Gastroesophageal sphincter (tissue), 4 donors: ENCODE results near the gene ZNF200. TPM values are rescaled to one million over a fixed set of nuclear protein-coding genes. Genes with fewer than 3 reads are reported as not detected.

Experiments
- ATAC-seq: fragments of 150-250 bp; one replicate; pipeline ENCODE4 v1.9.1; 2016; ENCODE audit warnings: mild to moderate bottlenecking, moderate library complexity
- H3K27ac ChIP-seq, 4 donors: fragments of 200-600 bp; sonication (generic) in 3 of 4; 1 replicate in 3 of 4; 2 replicates in 1 of 4; pipeline ENCODE4 v1.5.1; 2016 to 2019
- H3K27me3 ChIP-seq: fragments of 200-600 bp; sonication (generic); one replicate; pipeline ENCODE4 v1.5.1; 2019
- H3K36me3 ChIP-seq, 2 donors: fragments of 200-600 bp; sonication (generic); one replicate each; pipeline ENCODE4 v1.5.1; 2019; ENCODE audit warnings: control low read depth in 1 of 2
- H3K4me1 ChIP-seq, 3 donors: fragments of 200-600 bp; sonication (generic); 1 replicate in 2 of 3; 2 replicates in 1 of 3; pipeline ENCODE4 v1.5.1; 2016 to 2019; ENCODE audit warnings: control low read depth in 2 of 3
- H3K4me3 ChIP-seq, 2 donors: fragments of 200-600 bp; sonication (generic); one replicate each; pipeline ENCODE4 v1.5.1; 2019; ENCODE audit warnings: mild to moderate bottlenecking in 1 of 2, moderate library complexity in 1 of 2
- H3K9me3 ChIP-seq, 3 donors: fragments of 200-600 bp; sonication (generic); one replicate each; pipeline ENCODE4 v1.5.1; 2017 to 2019; ENCODE audit warnings: control low read depth in 2 of 3
- EP300 ChIP-seq: sonication (generic); formaldehyde crosslinking; IDR thresholded peaks from one replicate; pipeline ENCODE4 v1.6.1; 2017; ENCODE audit warnings: antibody characterized with exemption, mild to moderate bottlenecking
- POLR2A ChIP-seq, 2 donors: fragments of 450-650 bp; IDR thresholded peaks; one replicate each; pipeline ENCODE4 v1.6.1; 2017; ENCODE audit warnings: antibody characterized with exemption in 2 of 2, mild to moderate bottlenecking in 2 of 2, moderate library complexity in 1 of 2
- POLR2AphosphoS5 ChIP-seq: sonication (generic); formaldehyde crosslinking; IDR thresholded peaks from one replicate; pipeline ENCODE4 v1.6.1; 2017; ENCODE audit warnings: antibody characterized with exemption
- WGBS, 2 donors: methylation state at CpG; one replicate each; pipeline ENCODE4 v1.1.5; 2018; ENCODE audit warnings: low coverage in 1 of 2; 5-methylcytosine and 5-hydroxymethylcytosine counted together
- total RNA-seq, 4 donors: library from RNA; depleted of rRNA; stranded (reverse); fragments of >200 nt; gene quantifications; one replicate each; pipeline ENCODE4 v1.1.0, GENCODE V29; 2016
- TF ChIP-seq, protein P1 (sequence below), 4 experiments: fragments of 200-600 bp in 2 of 4; fragments of 450-650 bp in 2 of 4; sonication (generic) in 1 of 4; IDR thresholded peaks; one replicate each; pipeline ENCODE4 v1.5.1; 2017 to 2019; ENCODE audit warnings: antibody characterized with exemption in 4 of 4, mild to moderate bottlenecking in 2 of 4, moderate library complexity in 2 of 4

Gene ZNF200
- total RNA-seq, 4 donors from 2014 or later: 5.2 to 11.8 (median 8.0) TPM

DNA sequence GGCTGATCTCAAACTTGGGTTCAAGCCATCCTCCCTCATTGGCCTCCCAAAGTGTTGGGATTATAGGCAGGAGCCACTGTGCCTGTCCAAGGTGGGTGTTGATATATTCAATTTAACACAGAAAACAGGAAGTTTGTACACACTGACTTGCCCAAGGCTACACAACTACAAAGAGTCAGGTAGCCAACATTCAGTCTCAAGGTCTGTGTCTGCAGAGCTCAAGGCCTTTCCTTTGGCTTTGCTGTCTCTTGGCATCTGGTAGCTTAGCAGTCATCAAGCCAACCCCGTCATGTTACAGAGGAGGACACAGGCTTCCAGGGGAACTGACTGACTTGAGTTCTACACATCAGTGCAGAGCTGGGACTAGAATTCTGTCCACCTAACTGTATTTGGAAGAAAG lies 33.3 kb upstream of the ZNF200 start:
- peaks cover 0 to 24% (median 0%) of the 10 kb centered on the region in 3 donors for H3K9me3 ChIP-seq
- ATAC-seq: no peak
- no peaks in the 10 kb centered on the region for H3K27me3 ChIP-seq
- H3K4me3 ChIP-seq: no peak overlapping the region
- H3K27ac ChIP-seq: no peak overlapping the region
- H3K36me3 ChIP-seq: peaks cover 0 to 41% of the 10 kb centered on the region in 2 donors
- H3K4me1 ChIP-seq: peaks cover 0 to 22% (median 0%) of the 10 kb centered on the region in 3 donors
- TF ChIP-seq POLR2A (IDR thresholded peaks at IDR 0.05) (no peak), EP300 (no peak), POLR2AphosphoS5 (no peak)
- TF ChIP-seq, protein P1, sequence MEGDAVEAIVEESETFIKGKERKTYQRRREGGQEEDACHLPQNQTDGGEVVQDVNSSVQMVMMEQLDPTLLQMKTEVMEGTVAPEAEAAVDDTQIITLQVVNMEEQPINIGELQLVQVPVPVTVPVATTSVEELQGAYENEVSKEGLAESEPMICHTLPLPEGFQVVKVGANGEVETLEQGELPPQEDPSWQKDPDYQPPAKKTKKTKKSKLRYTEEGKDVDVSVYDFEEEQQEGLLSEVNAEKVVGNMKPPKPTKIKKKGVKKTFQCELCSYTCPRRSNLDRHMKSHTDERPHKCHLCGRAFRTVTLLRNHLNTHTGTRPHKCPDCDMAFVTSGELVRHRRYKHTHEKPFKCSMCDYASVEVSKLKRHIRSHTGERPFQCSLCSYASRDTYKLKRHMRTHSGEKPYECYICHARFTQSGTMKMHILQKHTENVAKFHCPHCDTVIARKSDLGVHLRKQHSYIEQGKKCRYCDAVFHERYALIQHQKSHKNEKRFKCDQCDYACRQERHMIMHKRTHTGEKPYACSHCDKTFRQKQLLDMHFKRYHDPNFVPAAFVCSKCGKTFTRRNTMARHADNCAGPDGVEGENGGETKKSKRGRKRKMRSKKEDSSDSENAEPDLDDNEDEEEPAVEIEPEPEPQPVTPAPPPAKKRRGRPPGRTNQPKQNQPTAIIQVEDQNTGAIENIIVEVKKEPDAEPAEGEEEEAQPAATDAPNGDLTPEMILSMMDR (IDR thresholded peaks at IDR 0.05): no peak
- 70% methylated on average over 1 of the region's 1 CpG; no CpG with 5 or more reads in 1 of the 2 donors for WGBS, 2 donors

DNA sequence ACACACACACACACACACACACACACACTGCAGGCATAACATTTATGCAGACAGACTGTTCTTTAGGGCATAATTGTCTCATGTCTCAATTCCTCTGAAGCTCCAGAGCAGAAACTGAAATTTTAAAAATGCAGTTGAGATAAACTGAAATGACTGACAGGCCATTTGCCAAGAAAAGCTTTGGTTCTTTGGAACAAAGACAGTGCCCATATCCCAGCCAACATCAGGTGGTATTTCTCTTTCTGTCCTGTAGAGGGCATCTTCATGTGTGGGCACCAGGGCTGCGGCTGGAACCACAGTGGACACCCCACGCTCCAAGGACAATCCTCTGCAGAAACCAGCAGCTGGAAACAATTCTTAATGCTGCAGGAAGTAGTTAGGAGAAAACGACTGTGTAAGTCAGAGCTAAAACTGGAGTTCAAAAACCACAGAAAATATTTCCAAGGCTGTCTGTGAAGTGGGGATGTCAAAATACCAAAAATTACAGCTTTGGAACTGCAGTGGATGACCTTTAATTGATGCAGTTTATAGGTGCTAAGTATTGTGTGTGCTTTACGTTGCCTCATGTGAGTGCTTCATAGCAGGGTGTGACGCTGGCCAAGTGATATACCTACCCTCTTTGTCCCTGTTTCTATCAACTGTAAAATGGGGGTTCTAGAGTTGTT lies 32.0 kb upstream of the ZNF200 start:
- Histone ChIP-seq H3K4me1 (peaks cover 0 to 30% (median 0%) of the 10 kb centered on the region in 3 donors), H3K36me3 (peaks cover 0 to 41% of the 10 kb centered on the region in 2 donors), H3K9me3 (peaks cover 0 to 24% (median 0%) of the 10 kb centered on the region in 3 donors), H3K4me3 (no peak overlapping the region), H3K27ac (no peak overlapping the region), H3K27me3 (no peaks in the 10 kb centered on the region)
- TF ChIP-seq EP300: no peak
- TF ChIP-seq, protein P1 (IDR thresholded peaks at IDR 0.05): peak in 3 of 4 experiments; percentile 17 to 35 (median 20)
- ATAC-seq: no peak
- whole genome bisulfite sequencing, 2 donors: 69 to 71% methylated on average over 4 to 5 of the region's 5 CpGs

DNA sequence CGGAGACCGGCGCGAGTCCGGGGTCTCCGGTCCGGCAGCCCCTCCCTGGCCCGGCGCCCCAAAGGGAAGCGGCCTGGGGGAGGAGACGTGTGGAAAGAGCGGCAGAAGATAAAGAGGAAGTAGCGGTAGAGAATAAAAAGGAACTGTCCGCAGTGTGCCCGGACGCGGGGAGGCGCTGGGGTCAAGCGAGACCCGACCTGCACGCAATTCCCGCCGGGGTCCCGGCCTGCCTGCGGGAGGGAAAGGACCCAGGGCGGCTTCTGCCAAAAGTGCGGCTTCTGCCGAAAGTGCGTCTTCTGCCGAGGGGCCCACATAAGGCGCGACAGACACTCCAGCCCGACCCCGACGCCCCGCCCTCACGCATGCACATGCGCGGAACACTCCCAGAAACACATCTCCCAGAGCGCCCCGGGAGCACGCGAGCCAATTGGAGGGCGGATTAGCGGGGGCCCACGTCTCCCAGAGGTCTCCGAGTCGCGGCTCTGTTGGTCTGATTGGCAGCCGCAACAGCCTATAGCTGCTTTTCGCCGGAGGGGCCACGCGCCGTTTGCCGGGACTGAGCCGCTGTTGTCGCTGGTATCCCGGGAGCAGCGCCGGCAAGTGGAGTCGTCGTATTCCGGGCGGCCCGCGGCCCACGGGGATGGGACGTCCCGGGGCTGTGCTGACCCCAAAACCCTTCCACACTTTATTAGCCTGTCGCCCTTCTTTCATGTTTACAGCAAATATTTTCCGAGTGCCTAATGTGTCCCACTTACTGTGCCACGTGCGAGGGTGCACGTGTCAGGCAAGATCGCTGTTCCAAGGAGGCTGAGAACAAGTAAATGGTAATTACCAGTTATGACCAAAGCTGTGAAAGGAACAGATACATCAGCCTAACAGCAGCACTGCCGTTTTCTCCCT lies 29.4 kb upstream of the ZNF200 start:
- Histone ChIP-seq H3K27ac (peak overlapping the region; percentile 97 to 99 (median 98)), H3K27me3 (no peaks in the 10 kb centered on the region), H3K4me3 (peak overlapping the region; percentile 77 to 87), H3K36me3 (peaks cover 0 to 41% of the 10 kb centered on the region in 2 donors), H3K9me3 (peaks cover 0 to 19% (median 0%) of the 10 kb centered on the region in 3 donors), H3K4me1 (peaks cover 0 to 30% (median 0%) of the 10 kb centered on the region in 3 donors)
- 0 to 7% methylated on average over 15 to 50 of the region's 77 CpGs for WGBS, 2 donors
- peak; percentile 94 for ATAC-seq
- TF ChIP-seq POLR2AphosphoS5 (peak; percentile 96), EP300 (no peak), POLR2A (IDR thresholded peaks at IDR 0.05) (peak; percentile 87 to 88)
- TF ChIP-seq, protein P1 (IDR thresholded peaks at IDR 0.05): peak in 3 of 4 experiments; percentile 19 to 43 (median 41)

DNA sequence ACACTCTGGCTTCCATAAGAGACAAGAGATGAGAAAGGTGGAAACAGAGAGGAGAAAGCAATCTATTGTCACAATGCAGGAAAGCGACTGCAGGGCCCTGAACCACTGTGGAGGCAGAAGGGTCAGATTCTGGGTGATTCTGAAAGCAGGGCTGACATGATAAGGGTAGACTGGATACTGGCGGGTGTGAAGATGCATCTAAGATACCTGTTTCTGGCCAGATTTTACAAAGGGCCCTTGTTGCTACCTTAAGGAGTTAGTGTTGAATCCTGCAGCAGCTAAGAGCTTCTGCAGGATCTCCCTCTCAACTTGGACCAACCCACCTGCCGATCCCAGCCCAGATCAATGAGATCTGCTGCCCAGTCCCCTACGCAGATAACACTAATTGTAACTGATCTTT lies 27.6 kb upstream of the ZNF200 start:
- ATAC-seq: no peak
- Histone ChIP-seq H3K4me1 (peaks cover 0 to 30% (median 0%) of the 10 kb centered on the region in 3 donors), H3K27ac (peak overlapping the region in 1 of 4 donors; percentile 97), H3K9me3 (peaks cover 0 to 12% (median 0%) of the 10 kb centered on the region in 3 donors), H3K27me3 (peaks cover 4% of the 10 kb centered on the region), H3K36me3 (peaks cover 0 to 24% of the 10 kb centered on the region in 2 donors), H3K4me3 (no peak overlapping the region)
- no peak for TF ChIP-seq POLR2AphosphoS5
- TF ChIP-seq, protein P1 (IDR thresholded peaks at IDR 0.05): no peak
- TF ChIP-seq POLR2A (IDR thresholded peaks at IDR 0.05): no peak
- no peak for TF ChIP-seq EP300
- WGBS, 2 donors: 77 to 82% methylated on average over 2 to 3 of the region's 4 CpGs
